HG02981 (cell line): ENCODE results near the gene TOE1.
"Not testable (repeated sequence)": the region's sequence is repeated elsewhere in the genome, so short reads cannot be mapped to it uniquely, and the experiment has no call there.

Experiments
- ATAC-seq: cut with Tn5 transposase; IDR thresholded peaks from one replicate; pipeline ENCODE4 v1.9.1; 2021; ENCODE audit warnings: mild to moderate bottlenecking, moderate library complexity; ENCODE audit not compliant: unreplicated experiment

The TOE1 gene

GRCh38 chr1:45354838-45355237, 14.9 kb downstream of the TOE1 start:
- ATAC-seq, result no peak

GRCh38 chr1:45355683-45356082, 15.7 kb downstream of the TOE1 start:
- no peak for ATAC-seq

- ATAC-seq, result no peak
Observed at GRCh38 chr1:45356186-45356585, 16.2 kb downstream of the TOE1 start.

GRCh38 chr1:45359882-45360513, 20.0 kb downstream of the TOE1 start:
- ATAC-seq, result no peak

- ATAC-seq, result not testable (repeated sequence)
Observed at GRCh38 chr1:45360981-45361380, 21.0 kb downstream of the TOE1 start.

- ATAC-seq, result no peak
Observed at GRCh38 chr1:45364294-45364693, 24.3 kb downstream of the TOE1 start.

- ATAC-seq, result no peak
Observed at GRCh38 chr1:45365051-45365450, 25.1 kb downstream of the TOE1 start.

- ATAC-seq, result no peak
Observed at GRCh38 chr1:45370575-45370974, 30.6 kb downstream of the TOE1 start.

GRCh38 chr1:45373573-45373972, 33.6 kb downstream of the TOE1 start:
- no peak for ATAC-seq

GRCh38 chr1:45375104-45376090, 35.4 kb downstream of the TOE1 start:
- ATAC-seq, result no peak

- ATAC-seq, result no peak
Observed at GRCh38 chr1:45378184-45378583, 38.2 kb downstream of the TOE1 start.

- ATAC-seq, result no peak
Observed at GRCh38 chr1:45379524-45379923, 39.6 kb downstream of the TOE1 start.

GRCh38 chr1:45380125-45380524, 40.2 kb downstream of the TOE1 start:
- ATAC-seq, result no peak

GRCh38 chr1:45380730-45381129, 40.8 kb downstream of the TOE1 start:
- ATAC-seq, result no peak

GRCh38 chr1:45381243-45381642, 41.3 kb downstream of the TOE1 start:
- no peak for ATAC-seq

GRCh38 chr1:45383191-45383590, 43.2 kb downstream of the TOE1 start:
- ATAC-seq, result no peak

GRCh38 chr1:45384213-45384612, 44.2 kb downstream of the TOE1 start:
- ATAC-seq, result not testable (repeated sequence)

- ATAC-seq, result no peak
Observed at GRCh38 chr1:45385302-45385701, 45.3 kb downstream of the TOE1 start.

GRCh38 chr1:45386219-45386618, 46.2 kb downstream of the TOE1 start:
- no peak for ATAC-seq
